Upper lobe of left lung (tissue), 6 donors: ENCODE measurements around the gene NBEA. TPM values are rescaled to one million over a fixed set of nuclear protein-coding genes. Genes with fewer than 3 reads are reported as not detected.

Experiments used
- ATAC-seq, 2 donors: fragments of 200-7000 bp; cut with Tn5 transposase; one replicate each; pipeline ENCODE4 v1.9.1; 2022; ENCODE audit warnings: mild to moderate bottlenecking in 2 of 2, moderate library complexity in 2 of 2; ENCODE audit not compliant: low FRiP score in 2 of 2
- DNase-seq, 2 donors: peaks; one replicate each; pipeline ENCODE4 v3.0.0-alpha.2; 2019 to 2020
- H3K27ac ChIP-seq, 4 donors: fragments of 200-600 bp; sonication (generic); one replicate each; pipeline ENCODE4 v1.5.1; 2016 to 2019
- H3K27me3 ChIP-seq, 4 donors: fragments of 200-600 bp; sonication (generic); one replicate each; pipeline ENCODE4 v1.5.1; 2017 to 2019
- H3K36me3 ChIP-seq, 4 donors: fragments of 200-600 bp; sonication (generic); one replicate each; pipeline ENCODE4 v1.5.1; 2016 to 2019
- H3K4me1 ChIP-seq, 4 donors: fragments of 200-600 bp; sonication (generic); one replicate each; pipeline ENCODE4 v1.5.1; 2018 to 2019
- H3K4me3 ChIP-seq, 4 donors: fragments of 200-600 bp; sonication (generic); one replicate each; pipeline ENCODE4 v1.5.1; 2017 to 2019; ENCODE audit warnings: mild to moderate bottlenecking in 2 of 4, moderate library complexity in 1 of 4
- H3K9me3 ChIP-seq, 4 donors: fragments of 200-600 bp; sonication (generic); one replicate each; pipeline ENCODE4 v1.5.1; 2018 to 2019
- CTCF ChIP-seq, 6 experiments: fragments of 450-650 bp in 4 of 6; fragments of 200-600 bp in 2 of 6; sonication (generic) in 2 of 6; IDR thresholded peaks; one replicate each; pipeline ENCODE4 v1.5.1; 2016 to 2019; ENCODE audit warnings: antibody characterized with exemption in 6 of 6
- EP300 ChIP-seq, 4 donors: sonication (generic); formaldehyde crosslinking; IDR thresholded peaks; one replicate each; pipeline ENCODE4 v1.5.1; 2017; ENCODE audit warnings: antibody characterized with exemption in 4 of 4, control low read depth in 2 of 4
- POLR2A ChIP-seq, 4 donors: fragments of 450-650 bp; IDR thresholded peaks; one replicate each; pipeline ENCODE4 v1.5.1; 2016 to 2017; ENCODE audit warnings: antibody characterized with exemption in 4 of 4, mild to moderate bottlenecking in 2 of 4
- POLR2AphosphoS5 ChIP-seq, 2 donors: sonication (generic); formaldehyde crosslinking; IDR thresholded peaks; one replicate each; pipeline ENCODE4 v1.5.1; 2017; ENCODE audit warnings: antibody characterized with exemption in 2 of 2
- WGBS, 2 donors: methylation state at CpG; one replicate each; pipeline ENCODE4 v1.1.5; 2017 to 2018; 5-methylcytosine and 5-hydroxymethylcytosine counted together
- total RNA-seq, 6 donors: library from RNA; depleted of rRNA in 4 of 6; stranded (reverse); fragments of >200 nt in 4 of 6; gene quantifications; one replicate each; pipeline versions ENCODE4 v1.1.0 to v1.2.1, GENCODE V29; 2016 to 2021
- donor health status: DM: no; HTN: no; CAD: no; lungs with moderate emphysema.
- donor health status: DM: no; HTN: yes; CAD: no; lungs with severe emphysema.

The NBEA gene, protein sequence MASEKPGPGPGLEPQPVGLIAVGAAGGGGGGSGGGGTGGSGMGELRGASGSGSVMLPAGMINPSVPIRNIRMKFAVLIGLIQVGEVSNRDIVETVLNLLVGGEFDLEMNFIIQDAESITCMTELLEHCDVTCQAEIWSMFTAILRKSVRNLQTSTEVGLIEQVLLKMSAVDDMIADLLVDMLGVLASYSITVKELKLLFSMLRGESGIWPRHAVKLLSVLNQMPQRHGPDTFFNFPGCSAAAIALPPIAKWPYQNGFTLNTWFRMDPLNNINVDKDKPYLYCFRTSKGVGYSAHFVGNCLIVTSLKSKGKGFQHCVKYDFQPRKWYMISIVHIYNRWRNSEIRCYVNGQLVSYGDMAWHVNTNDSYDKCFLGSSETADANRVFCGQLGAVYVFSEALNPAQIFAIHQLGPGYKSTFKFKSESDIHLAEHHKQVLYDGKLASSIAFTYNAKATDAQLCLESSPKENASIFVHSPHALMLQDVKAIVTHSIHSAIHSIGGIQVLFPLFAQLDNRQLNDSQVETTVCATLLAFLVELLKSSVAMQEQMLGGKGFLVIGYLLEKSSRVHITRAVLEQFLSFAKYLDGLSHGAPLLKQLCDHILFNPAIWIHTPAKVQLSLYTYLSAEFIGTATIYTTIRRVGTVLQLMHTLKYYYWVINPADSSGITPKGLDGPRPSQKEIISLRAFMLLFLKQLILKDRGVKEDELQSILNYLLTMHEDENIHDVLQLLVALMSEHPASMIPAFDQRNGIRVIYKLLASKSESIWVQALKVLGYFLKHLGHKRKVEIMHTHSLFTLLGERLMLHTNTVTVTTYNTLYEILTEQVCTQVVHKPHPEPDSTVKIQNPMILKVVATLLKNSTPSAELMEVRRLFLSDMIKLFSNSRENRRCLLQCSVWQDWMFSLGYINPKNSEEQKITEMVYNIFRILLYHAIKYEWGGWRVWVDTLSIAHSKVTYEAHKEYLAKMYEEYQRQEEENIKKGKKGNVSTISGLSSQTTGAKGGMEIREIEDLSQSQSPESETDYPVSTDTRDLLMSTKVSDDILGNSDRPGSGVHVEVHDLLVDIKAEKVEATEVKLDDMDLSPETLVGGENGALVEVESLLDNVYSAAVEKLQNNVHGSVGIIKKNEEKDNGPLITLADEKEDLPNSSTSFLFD (N-terminal part only)
- 10 to 100 TPM in 1 of 6 donors, 1 to 10 TPM in 5; 2.7 to 21.4 (median 5.5) TPM for total RNA-seq

GRCh38 chr13:34941835-34942731 lies at the start of gene NBEA:
Gene NBEA, plus strand, starts transcription at chr13:34942270. Its CDS starts 551 bp downstream, at chr13:34942821.
- Histone ChIP-seq H3K9me3 (no peaks in the 10 kb centered on the region), H3K36me3 (no peaks in the 10 kb centered on the region), H3K4me3 (peak within 1 kb of the TSS; percentile 76 to 86 (median 86)), H3K4me1 (peaks cover 0 to 25% (median 10%) of the 10 kb centered on the region in 4 donors), H3K27ac (peak within 1 kb of the TSS in 3 of 4 donors; percentile 2 to 75 (median 67)), H3K27me3 (peaks cover 0 to 10% (median 3%) of the 10 kb centered on the region in 4 donors)
- peak in 1 of 4 donors; percentile 29 for TF ChIP-seq POLR2A (IDR thresholded peaks at IDR 0.05)
- TF ChIP-seq EP300 (IDR thresholded peaks at IDR 0.05) = no peak
- peak in 3 of 6 experiments; percentile 28 to 49 (median 40) for TF ChIP-seq CTCF (IDR thresholded peaks at IDR 0.05)
- 1 to 2% methylated on average over 30 to 42 of the region's 76 CpGs for WGBS, 2 donors
- ATAC-seq = peak; percentile 82 to 91
- peak; percentile 60 to 96 for DNase-seq

DNA sequence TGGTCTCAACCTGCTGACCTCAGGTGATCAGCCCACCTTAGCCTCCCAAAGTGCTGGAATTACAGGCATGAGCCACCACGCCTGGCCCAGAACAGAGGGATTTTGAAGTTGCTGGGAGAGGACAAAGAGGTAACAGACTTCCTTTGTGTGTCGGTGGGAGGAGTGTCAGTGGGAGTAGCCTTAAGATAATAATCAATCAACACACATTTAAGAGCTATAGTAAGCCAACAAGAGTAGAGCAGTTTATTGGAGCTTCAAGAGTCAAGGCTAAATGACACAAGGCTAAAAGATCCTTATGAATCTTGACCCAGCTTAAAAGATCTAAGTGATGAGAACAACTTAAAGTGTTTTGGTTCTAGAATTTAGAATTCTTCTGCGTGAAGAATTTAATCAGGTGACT lies 47.3 kb upstream of the NBEA start:
- no peak for ATAC-seq
- TF ChIP-seq POLR2AphosphoS5 (IDR thresholded peaks at IDR 0.05) = no peak
- no peak for TF ChIP-seq EP300 (IDR thresholded peaks at IDR 0.05)
- no peak for TF ChIP-seq POLR2A (IDR thresholded peaks at IDR 0.05)
- TF ChIP-seq CTCF (IDR thresholded peaks at IDR 0.05) = no peak
- no peak for DNase-seq
- Histone ChIP-seq H3K4me1 (no peaks in the 10 kb centered on the region), H3K27me3 (no peaks in the 10 kb centered on the region), H3K27ac (no peak overlapping the region), H3K36me3 (no peaks in the 10 kb centered on the region), H3K4me3 (no peak overlapping the region), H3K9me3 (no peaks in the 10 kb centered on the region)
- WGBS, 2 donors = 72 to 73% methylated on average over 3 of the region's 3 CpGs

GRCh38 chr13:34897220-34897619 lies 44.9 kb upstream of the NBEA start:
- Histone ChIP-seq H3K27me3 (no peaks in the 10 kb centered on the region), H3K27ac (no peak overlapping the region), H3K4me3 (no peak overlapping the region), H3K36me3 (no peaks in the 10 kb centered on the region), H3K9me3 (no peaks in the 10 kb centered on the region), H3K4me1 (no peaks in the 10 kb centered on the region)
- TF ChIP-seq CTCF (IDR thresholded peaks at IDR 0.05) = no peak
- no peak for TF ChIP-seq POLR2AphosphoS5 (IDR thresholded peaks at IDR 0.05)
- TF ChIP-seq POLR2A (IDR thresholded peaks at IDR 0.05) = no peak
- TF ChIP-seq EP300 (IDR thresholded peaks at IDR 0.05) = no peak
- no peak for DNase-seq
- WGBS, 2 donors = 88 to 89% methylated on average over 3 of the region's 3 CpGs
- ATAC-seq = no peak

DNA sequence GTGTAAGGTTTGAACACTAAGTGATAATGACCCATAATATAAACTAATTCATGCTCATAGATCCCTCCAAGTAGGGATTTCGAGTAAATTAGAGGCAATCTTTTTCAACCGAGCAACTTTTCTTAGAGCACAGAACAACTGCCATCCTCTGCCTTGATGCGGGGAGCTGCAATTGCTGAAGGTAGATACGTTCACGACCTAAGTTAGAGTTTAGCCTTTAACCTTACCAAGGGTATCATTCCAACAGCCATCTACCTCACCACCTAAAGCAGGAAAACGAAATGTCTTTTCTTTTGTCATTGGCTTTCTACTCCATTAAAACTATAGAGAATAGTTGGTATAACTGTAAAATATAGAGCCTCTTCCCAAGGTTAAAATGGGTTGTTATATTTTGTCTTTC lies 42.2 kb upstream of the NBEA start:
- WGBS, 2 donors = 30 to 38% methylated on average over 6 of the region's 6 CpGs
- Histone ChIP-seq H3K9me3 (no peaks in the 10 kb centered on the region), H3K36me3 (no peaks in the 10 kb centered on the region), H3K4me3 (no peak overlapping the region), H3K27ac (no peak overlapping the region), H3K27me3 (no peaks in the 10 kb centered on the region), H3K4me1 (no peaks in the 10 kb centered on the region)
- no peak for TF ChIP-seq EP300 (IDR thresholded peaks at IDR 0.05)
- no peak for TF ChIP-seq POLR2AphosphoS5 (IDR thresholded peaks at IDR 0.05)
- TF ChIP-seq CTCF (IDR thresholded peaks at IDR 0.05) = no peak
- TF ChIP-seq POLR2A (IDR thresholded peaks at IDR 0.05) = no peak
- DNase-seq (no peak), ATAC-seq (no peak)
